WI38 (cell line): ENCODE measurements around the gene CFD.

Experiments
- H3K4me3 ChIP-seq: 2 replicates; pipeline ENCODE4 v1.5.1; 2011; ENCODE audit warnings: low read depth, mild to moderate bottlenecking, control low read depth, low read length
- TF ChIP-seq, protein P1 (sequence below): IDR thresholded peaks from 2 replicates; pipeline ENCODE4 v1.5.1; 2012; ENCODE audit warnings: low read depth, mild to moderate bottlenecking, control low read depth, low read length

Gene CFD

DNA sequence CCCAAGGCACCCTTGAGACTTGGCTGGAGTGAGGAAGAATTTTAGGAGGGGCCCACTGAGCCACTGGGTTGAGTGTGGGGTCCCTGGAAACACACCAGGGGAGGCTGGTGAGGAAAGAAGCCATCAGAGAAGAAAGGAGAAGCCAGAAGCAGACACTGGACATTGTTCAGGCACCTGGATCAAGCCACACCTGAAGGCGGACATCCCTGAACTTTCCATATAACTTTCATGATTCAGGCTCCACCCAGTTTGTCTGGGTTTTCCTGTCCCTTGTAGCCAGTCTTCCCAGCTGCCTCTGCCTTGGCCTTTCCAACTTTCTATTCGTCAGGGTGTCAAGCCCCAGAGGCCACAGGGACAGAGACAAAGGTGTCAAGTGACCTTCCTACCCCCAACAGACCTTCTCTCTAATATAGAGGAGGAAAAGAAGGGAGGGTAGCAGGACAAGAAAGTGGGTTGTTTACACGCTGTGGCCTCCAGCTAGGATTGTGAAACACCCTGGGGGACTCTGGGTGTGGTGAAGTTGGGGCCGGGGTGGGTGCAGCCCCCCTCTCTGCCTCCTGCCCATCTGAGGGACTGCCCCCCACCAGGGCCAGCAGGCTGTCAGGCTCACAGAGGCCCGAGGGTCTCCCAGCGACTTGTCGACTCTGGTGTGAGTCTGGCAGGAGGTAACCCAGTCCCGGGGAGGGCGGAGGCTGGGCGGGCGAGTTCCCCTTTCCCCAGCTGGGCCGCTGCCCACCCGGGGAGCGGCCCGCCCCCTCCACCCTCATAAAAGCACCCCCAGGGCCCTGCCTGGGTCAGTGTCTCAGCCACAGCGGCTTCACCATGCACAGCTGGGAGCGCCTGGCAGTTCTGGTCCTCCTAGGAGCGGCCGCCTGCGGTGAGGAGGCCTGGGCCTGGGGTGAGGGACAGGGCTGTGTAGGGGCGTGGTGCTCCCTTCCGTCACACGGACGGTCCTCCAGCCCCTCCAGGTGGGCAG lies at the start of gene CFD:
CFD (plus strand) TSS at position 797 of the 976 bp plus-strand sequence; CDS start at position 823, 26 bp downstream.
- peak within 1 kb of the TSS; percentile 47 for H3K4me3 ChIP-seq
- TF ChIP-seq, protein P1, sequence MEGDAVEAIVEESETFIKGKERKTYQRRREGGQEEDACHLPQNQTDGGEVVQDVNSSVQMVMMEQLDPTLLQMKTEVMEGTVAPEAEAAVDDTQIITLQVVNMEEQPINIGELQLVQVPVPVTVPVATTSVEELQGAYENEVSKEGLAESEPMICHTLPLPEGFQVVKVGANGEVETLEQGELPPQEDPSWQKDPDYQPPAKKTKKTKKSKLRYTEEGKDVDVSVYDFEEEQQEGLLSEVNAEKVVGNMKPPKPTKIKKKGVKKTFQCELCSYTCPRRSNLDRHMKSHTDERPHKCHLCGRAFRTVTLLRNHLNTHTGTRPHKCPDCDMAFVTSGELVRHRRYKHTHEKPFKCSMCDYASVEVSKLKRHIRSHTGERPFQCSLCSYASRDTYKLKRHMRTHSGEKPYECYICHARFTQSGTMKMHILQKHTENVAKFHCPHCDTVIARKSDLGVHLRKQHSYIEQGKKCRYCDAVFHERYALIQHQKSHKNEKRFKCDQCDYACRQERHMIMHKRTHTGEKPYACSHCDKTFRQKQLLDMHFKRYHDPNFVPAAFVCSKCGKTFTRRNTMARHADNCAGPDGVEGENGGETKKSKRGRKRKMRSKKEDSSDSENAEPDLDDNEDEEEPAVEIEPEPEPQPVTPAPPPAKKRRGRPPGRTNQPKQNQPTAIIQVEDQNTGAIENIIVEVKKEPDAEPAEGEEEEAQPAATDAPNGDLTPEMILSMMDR, result no peak

- H3K4me3 ChIP-seq, result no peak overlapping the region
- TF ChIP-seq, protein P1, result no peak
Observed at GRCh38 chr19:810077-810855, 49.2 kb upstream of the CFD start.

DNA sequence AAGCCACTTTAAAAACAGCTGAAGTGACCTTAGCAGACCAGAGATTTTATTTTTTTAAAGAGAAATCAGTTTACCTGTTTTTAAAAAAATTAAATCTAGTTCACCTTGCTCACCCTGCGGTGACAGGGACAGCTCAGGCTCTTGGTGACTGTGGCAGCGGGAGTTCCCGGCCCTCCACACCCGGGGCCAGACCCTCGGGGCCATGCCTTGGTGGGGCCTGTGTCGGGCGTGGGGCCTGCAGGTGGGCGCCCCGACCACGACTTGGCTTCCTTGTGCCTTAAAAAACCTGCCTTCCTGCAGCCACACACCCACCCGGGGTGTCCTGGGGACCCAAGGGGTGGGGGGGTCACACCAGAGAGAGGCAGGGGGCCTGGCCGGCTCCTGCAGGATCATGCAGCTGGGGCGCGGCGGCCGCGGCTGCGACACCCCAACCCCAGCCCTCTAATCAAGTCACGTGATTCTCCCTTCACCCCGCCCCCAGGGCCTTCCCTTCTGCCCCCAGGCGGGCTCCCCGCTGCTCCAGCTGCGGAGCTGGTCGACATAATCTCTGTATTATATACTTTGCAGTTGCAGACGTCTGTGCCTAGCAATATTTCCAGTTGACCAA lies 48.5 kb upstream of the CFD start:
- no peak overlapping the region for H3K4me3 ChIP-seq
- TF ChIP-seq, protein P1, result no peak

- TF ChIP-seq, protein P1, result no peak
- no peak overlapping the region for H3K4me3 ChIP-seq
Observed at GRCh38 chr19:811506-812048, 47.9 kb upstream of the CFD start.

DNA sequence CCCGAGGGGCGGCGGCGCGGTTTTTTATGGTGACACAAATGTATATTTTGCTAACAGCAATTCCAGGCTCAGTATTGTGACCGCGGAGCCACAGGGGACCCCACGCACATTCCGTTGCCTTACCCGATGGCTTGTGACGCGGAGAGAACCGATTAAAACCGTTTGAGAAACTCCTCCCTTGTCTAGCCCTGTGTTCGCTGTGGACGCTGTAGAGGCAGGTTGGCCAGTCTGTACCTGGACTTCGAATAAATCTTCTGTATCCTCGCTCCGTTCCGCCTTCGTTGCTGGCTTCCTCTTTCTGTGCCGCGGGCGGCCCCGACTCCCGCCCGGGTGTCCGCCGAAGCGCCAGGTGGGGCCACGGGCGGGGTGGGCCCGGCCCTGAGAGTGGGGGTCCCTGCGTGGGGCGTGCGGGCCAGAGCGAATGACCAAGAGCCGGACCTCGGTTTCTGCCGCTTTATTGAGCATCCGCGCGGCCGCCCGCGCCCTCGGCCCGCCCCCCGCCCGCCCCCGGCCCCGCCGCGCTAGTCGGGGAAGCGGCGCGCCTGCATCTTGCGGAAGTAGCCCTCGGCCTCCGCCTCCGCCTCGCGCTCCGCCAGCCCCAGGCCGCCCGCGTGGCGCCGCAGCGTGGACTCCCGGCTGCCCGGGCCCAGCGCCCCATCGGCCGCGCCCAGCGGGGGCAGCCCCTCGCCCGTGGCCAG lies 47.3 kb upstream of the CFD start:
- H3K4me3 ChIP-seq, result no peak overlapping the region
- TF ChIP-seq, protein P1, result no peak

DNA sequence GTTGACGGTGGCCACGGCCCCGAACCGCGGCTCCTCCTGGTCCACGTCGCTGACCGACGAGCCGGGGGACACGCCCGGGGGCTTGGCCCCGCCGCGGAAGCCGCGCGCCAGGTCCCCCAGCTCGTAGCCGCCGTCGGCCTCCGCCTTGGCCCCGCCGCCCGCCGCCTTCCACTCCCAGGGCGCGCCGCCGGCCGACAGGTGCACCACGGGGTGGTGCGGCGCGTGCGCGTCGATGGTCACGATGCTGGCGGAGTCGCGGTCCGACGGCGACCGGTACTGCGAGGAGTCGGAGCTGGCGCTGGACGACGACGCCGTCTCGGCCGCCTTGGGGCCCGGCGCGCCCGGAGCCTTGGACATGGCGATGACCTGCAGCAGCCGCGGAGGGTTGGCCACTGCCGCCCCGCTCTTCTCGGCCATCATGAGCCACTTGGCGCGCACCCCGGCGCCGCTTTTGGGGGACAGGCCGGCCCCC lies 46.7 kb upstream of the CFD start:
- no peak overlapping the region for H3K4me3 ChIP-seq
- TF ChIP-seq, protein P1, result no peak
